Osteoblast (primary cell): ENCODE results near the gene CELF4. TPM values are rescaled to one million over a fixed set of nuclear protein-coding genes. Genes with fewer than 3 reads are reported as not detected.

Source experiments
- DNase-seq: peaks from one replicate; pipeline ENCODE4 v3.0.0; 2011; ENCODE audit warnings: low spot score, mixed read lengths; ENCODE audit not compliant: insufficient read length; ENCODE audit errors: missing footprints
- H2AFZ ChIP-seq: 2 replicates; pipeline ENCODE4 v1.6.0; 2011; ENCODE audit warnings: mild to moderate bottlenecking, low read length
- H3K27ac ChIP-seq: 2 replicates; pipeline ENCODE4 v1.5.1; 2011; ENCODE audit warnings: mild to moderate bottlenecking, low read depth, low read length, moderate library complexity
- H3K27me3 ChIP-seq: 2 replicates; pipeline ENCODE4 v1.6.0; 2012; ENCODE audit warnings: mild to moderate bottlenecking, control low read depth, inconsistent platforms, low read length, moderate library complexity; ENCODE audit not compliant: insufficient read depth
- H3K36me3 ChIP-seq: 2 replicates; pipeline ENCODE4 v1.5.1; 2011; ENCODE audit warnings: mild to moderate bottlenecking, low read length, control low read depth, moderate library complexity; ENCODE audit not compliant: insufficient read depth
- H3K4me1 ChIP-seq: 2 replicates; pipeline ENCODE4 v1.5.1; 2011; ENCODE audit warnings: mild to moderate bottlenecking, low read length, control low read depth, moderate library complexity; ENCODE audit not compliant: insufficient read depth
- H3K4me2 ChIP-seq: 2 replicates; pipeline ENCODE4 v1.6.0; 2011; ENCODE audit warnings: mild to moderate bottlenecking, low read length; ENCODE audit not compliant: insufficient read depth
- H3K4me3 ChIP-seq: fragments of 200-600 bp; sonication (generic); 3 replicates; pipeline ENCODE4 v1.5.1; 2012; ENCODE audit warnings: mild to moderate bottlenecking, low read length, inconsistent platforms; ENCODE audit not compliant: insufficient read depth
- H3K79me2 ChIP-seq: 2 replicates; pipeline ENCODE4 v1.6.0; 2012; ENCODE audit warnings: mild to moderate bottlenecking, low read length, control low read depth, inconsistent platforms; ENCODE audit not compliant: insufficient read depth
- H3K9me3 ChIP-seq: 2 replicates; pipeline ENCODE4 v1.5.1; 2011; ENCODE audit warnings: low read depth, low read length, control low read depth
- H4K20me1 ChIP-seq: 2 replicates; pipeline ENCODE4 v1.6.0; 2012; ENCODE audit warnings: mild to moderate bottlenecking, low read length, control low read depth; ENCODE audit not compliant: insufficient read depth
- CTCF ChIP-seq: IDR thresholded peaks from 2 replicates; pipeline ENCODE4 v1.5.1; 2011; ENCODE audit warnings: mild to moderate bottlenecking, low read depth, low read length, moderate library complexity; ENCODE audit errors: extremely low read depth
- total RNA-seq: library from RNA; depleted of rRNA; stranded (reverse); fragments of >200 nt; gene quantifications from 2 replicates; pipeline ENCODE4 v1.2.3, GENCODE V29; 2012

The CELF4 gene
- total RNA-seq, 1 donor, result not detected

DNA sequence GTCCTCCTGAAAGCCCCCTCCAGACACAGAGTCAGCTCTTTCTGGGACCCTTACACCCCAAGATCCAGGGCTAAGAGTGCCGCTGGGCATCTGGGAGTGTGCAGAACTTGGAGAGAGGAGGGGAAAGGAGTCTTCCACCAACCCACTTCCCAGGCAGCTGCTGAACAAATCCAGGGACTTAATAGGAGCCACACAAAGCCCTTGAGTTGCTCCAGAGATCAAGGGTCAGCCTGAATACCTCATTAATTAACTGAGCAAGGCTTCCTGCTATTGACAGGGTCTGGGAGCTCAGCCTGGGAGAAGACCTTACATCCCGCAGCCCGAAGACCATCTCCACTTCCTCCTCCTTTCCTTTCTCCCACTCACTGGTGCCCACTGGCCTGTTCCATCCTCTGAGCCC is 108.3 kb downstream of the CELF4 start:
- Histone ChIP-seq H2AFZ (no peak overlapping the region), H3K27ac (no peak overlapping the region), H3K4me2 (no peak overlapping the region), H3K4me1 (no peaks in the 10 kb centered on the region), H3K9me3 (no peaks in the 10 kb centered on the region), H4K20me1 (no peaks in the 10 kb centered on the region), H3K4me3 (no peak overlapping the region), H3K27me3 (no peaks in the 10 kb centered on the region), H3K79me2 (no peaks in the 10 kb centered on the region), H3K36me3 (no peaks in the 10 kb centered on the region)
- TF ChIP-seq CTCF, result no peak
- peak; percentile 42 for DNase-seq

- no peak overlapping the region for H2AFZ ChIP-seq
- H3K36me3 ChIP-seq, result no peaks in the 10 kb centered on the region
- no peak overlapping the region for H3K4me3 ChIP-seq
- TF ChIP-seq CTCF, result no peak
- no peaks in the 10 kb centered on the region for H3K4me1 ChIP-seq
- peak; percentile 46 for DNase-seq
- H3K4me2 ChIP-seq, result no peak overlapping the region
- no peaks in the 10 kb centered on the region for H3K27me3 ChIP-seq
- H4K20me1 ChIP-seq, result no peaks in the 10 kb centered on the region
- H3K9me3 ChIP-seq, result no peaks in the 10 kb centered on the region
- H3K79me2 ChIP-seq, result no peaks in the 10 kb centered on the region
- no peak overlapping the region for H3K27ac ChIP-seq
Observed at GRCh38 chr18:37456873-37457272, 108.7 kb downstream of the CELF4 start.

DNA sequence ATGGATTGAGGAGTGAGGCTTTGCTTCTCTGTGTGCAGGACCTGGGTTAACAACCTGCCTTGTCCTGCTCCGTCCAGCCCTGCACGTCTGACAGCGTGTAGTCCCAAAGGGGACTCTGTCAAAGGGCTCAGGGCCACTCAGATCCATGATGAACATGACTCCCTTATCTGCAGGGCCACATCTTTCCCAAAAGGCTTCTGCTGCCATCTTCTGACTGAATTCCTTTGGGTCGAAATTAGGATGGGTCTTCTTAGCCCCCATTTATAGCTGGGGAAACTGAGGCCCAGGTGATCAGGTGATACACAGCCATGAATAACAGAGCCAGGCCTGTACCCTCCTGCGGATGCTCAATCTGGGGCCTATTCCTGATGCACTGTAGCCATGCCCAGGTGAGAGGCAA is 109.2 kb downstream of the CELF4 start:
- no peak for TF ChIP-seq CTCF
- Histone ChIP-seq H3K36me3 (no peaks in the 10 kb centered on the region), H3K4me3 (no peak overlapping the region)

GRCh38 chr18:37453752-37454151 is 111.8 kb downstream of the CELF4 start:
- no peak for TF ChIP-seq CTCF
- H3K27ac ChIP-seq, result no peak overlapping the region
- H3K4me1 ChIP-seq, result no peaks in the 10 kb centered on the region
- no peaks in the 10 kb centered on the region for H3K79me2 ChIP-seq
- H3K9me3 ChIP-seq, result no peaks in the 10 kb centered on the region
- H4K20me1 ChIP-seq, result no peaks in the 10 kb centered on the region
- H3K36me3 ChIP-seq, result no peaks in the 10 kb centered on the region
- no peak overlapping the region for H3K4me2 ChIP-seq
- peak; percentile 58 for DNase-seq
- H2AFZ ChIP-seq, result no peak overlapping the region
- no peaks in the 10 kb centered on the region for H3K27me3 ChIP-seq
- H3K4me3 ChIP-seq, result no peak overlapping the region

More for the DNA sequence above, 109.2 kb downstream of the CELF4 start:
- no peak overlapping the region for H3K4me2 ChIP-seq
- no peaks in the 10 kb centered on the region for H4K20me1 ChIP-seq
- no peaks in the 10 kb centered on the region for H3K27me3 ChIP-seq
- no peak overlapping the region for H2AFZ ChIP-seq
- no peak overlapping the region for H3K27ac ChIP-seq
- H3K9me3 ChIP-seq, result no peaks in the 10 kb centered on the region
- DNase-seq, result no peak
- H3K79me2 ChIP-seq, result no peaks in the 10 kb centered on the region
- H3K4me1 ChIP-seq, result no peaks in the 10 kb centered on the region
